B cell (primary cell): Measurements from ENCODE around the gene CTSK. TPM values are rescaled to one million over a fixed set of nuclear protein-coding genes. Genes with fewer than 3 reads are reported as not detected.

ENCODE experiments used
- ATAC-seq: fragments of 200-7000 bp; cut with Tn5 transposase; one replicate; pipeline ENCODE4 v1.10.0; 2021; ENCODE audit warnings: low read depth, mild to moderate bottlenecking, moderate number of reproducible peaks, moderate library complexity
- CTCF ChIA-PET: fragments of 350-600 bp; sonication (Branson Sonifier 250); formaldehyde crosslinking; loops from one replicate; lab custom pipeline; 2021; ENCODE audit warnings: antibody characterized with exemption, inconsistent platforms; lab: Charles Lee
- POLR2A ChIA-PET: fragments of 350-600 bp; sonication (Branson Sonifier 250); formaldehyde crosslinking; loops from one replicate; lab custom pipeline; 2021; ENCODE audit warnings: antibody characterized with exemption; lab: Charles Lee
- DNase-seq: peaks from one replicate; pipeline ENCODE4 v3.0.0; 2013
- H2AFZ ChIP-seq: 2 replicates; pipeline ENCODE4 v1.6.1; 2012; ENCODE audit warnings: mild to moderate bottlenecking, low read depth, low read length; ENCODE audit not compliant: insufficient read depth, poor library complexity, severe bottlenecking
- H3K27ac ChIP-seq, 2 donors: 1 replicate in 1 of 2; 2 replicates in 1 of 2; pipeline ENCODE4 v1.5.1; 2012 to 2013; ENCODE audit warnings: low read length in 2 of 2, mild to moderate bottlenecking in 2 of 2, moderate library complexity in 1 of 2
- H3K27me3 ChIP-seq, 4 experiments: fragments of 200-600 bp in 1 of 4; sonication (generic) in 1 of 4; replicated peaks in 1 of 4; 1 replicate in 2 of 4; 2 replicates in 2 of 4; pipeline versions ENCODE4 v1.6.1 to v1.7.0; 2013 to 2016; ENCODE audit warnings: low read length in 3 of 4, mild to moderate bottlenecking in 2 of 4, mixed read lengths in 1 of 4, moderate library complexity in 1 of 4; ENCODE audit not compliant: insufficient read depth in 4 of 4, control insufficient read depth in 3 of 4; ENCODE audit errors: control extremely low read depth in 1 of 4
- H3K36me3 ChIP-seq, 2 experiments: replicated peaks in 1 of 2; 1 replicate in 1 of 2; 2 replicates in 1 of 2; pipeline versions ENCODE4 v1.6.1 to v1.7.1; 2013; ENCODE audit warnings: low read length in 1 of 2; ENCODE audit not compliant: insufficient read depth in 2 of 2, control insufficient read depth in 1 of 2; ENCODE audit errors: control extremely low read depth in 1 of 2, extremely low read depth in 1 of 2
- H3K4me1 ChIP-seq, 2 donors: fragments of 200-600 bp in 1 of 2; sonication (generic) in 1 of 2; 1 replicate in 1 of 2; 2 replicates in 1 of 2; pipeline versions ENCODE4 v1.5.1 to v1.6.1; 2013 to 2017; ENCODE audit warnings: low read length in 2 of 2; ENCODE audit not compliant: control insufficient read depth in 2 of 2, insufficient read depth in 2 of 2
- H3K4me2 ChIP-seq: replicated peaks from 2 replicates; pipeline ENCODE3; 2012; ENCODE audit warnings: mild to moderate bottlenecking, low read depth, low read length; ENCODE audit not compliant: poor library complexity, severe bottlenecking
- H3K4me3 ChIP-seq, 5 experiments: fragments of 200-600 bp in 1 of 5; sonication (generic) in 1 of 5; 1 replicate in 3 of 5; 2 replicates in 2 of 5; pipeline versions ENCODE4 v1.5.1 to v1.7.0; 2011 to 2016; ENCODE audit warnings: low read length in 4 of 5, mild to moderate bottlenecking in 4 of 5, low read depth in 2 of 5, control low read depth in 1 of 5, moderate library complexity in 1 of 5; ENCODE audit not compliant: insufficient read depth in 1 of 5; ENCODE audit errors: control extremely low read depth in 1 of 5, extremely low read depth in 1 of 5
- H3K79me2 ChIP-seq: fragments of 200-600 bp; sonication (generic); one replicate; pipeline ENCODE4 v1.6.0; 2016; ENCODE audit warnings: low read length; ENCODE audit not compliant: control insufficient read depth, insufficient read depth
- H3K9ac ChIP-seq: fragments of 200-600 bp; sonication (generic); 2 replicates; pipeline ENCODE4 v1.6.1; 2017; ENCODE audit warnings: mild to moderate bottlenecking, low read length, moderate library complexity
- H3K9me3 ChIP-seq, 3 donors: one replicate each; pipeline versions ENCODE4 v1.6.1 to v1.7.1; 2013; ENCODE audit warnings: low read length in 2 of 3; ENCODE audit not compliant: control insufficient read depth in 2 of 3, insufficient read depth in 1 of 3; ENCODE audit errors: control extremely low read depth in 1 of 3
- H4K20me1 ChIP-seq: 2 replicates; pipeline ENCODE4 v1.6.0; 2012; ENCODE audit warnings: mild to moderate bottlenecking, low read length; ENCODE audit not compliant: insufficient read depth, control insufficient read depth, poor library complexity, severe bottlenecking
- H3K27ac Mint-ChIP-seq: one replicate; pipeline ENCODE4 v1.8.0; 2021; ENCODE audit warnings: mixed read lengths
- H3K27me3 Mint-ChIP-seq: one replicate; pipeline ENCODE4 v1.8.0; 2021; ENCODE audit warnings: mixed read lengths
- H3K4me1 Mint-ChIP-seq: one replicate; pipeline ENCODE4 v1.8.0; 2021; ENCODE audit warnings: mixed read lengths
- H3K4me3 Mint-ChIP-seq: one replicate; pipeline ENCODE4 v1.8.0; 2021; ENCODE audit warnings: mixed read lengths
- H3K9me3 Mint-ChIP-seq: one replicate; pipeline ENCODE4 v1.8.0; 2022; ENCODE audit warnings: mixed read lengths; ENCODE audit not compliant: insufficient read depth
- EZH2 ChIP-seq: IDR thresholded peaks from 2 replicates; pipeline ENCODE4 v1.6.1; 2012; ENCODE audit warnings: borderline replicate concordance, low read depth, mild to moderate bottlenecking, moderate library complexity, low read length; ENCODE audit not compliant: insufficient read depth, poor library complexity, severe bottlenecking
- WGBS: methylation state at CpG from one replicate; pipeline ENCODE4 v1.1.5; 2013; ENCODE audit warnings: missing lambda C conversion rate; ENCODE audit not compliant: insufficient coverage; 5-methylcytosine and 5-hydroxymethylcytosine counted together
- intact Hi-C: fragments of 100-400 bp; cut with micrococcal nuclease; formaldehyde crosslinking; loops from one replicate; pipeline ENCODE4 v1.10.0; 2022
- polyA plus RNA-seq: library from polyadenylated mRNA; depleted of rRNA; stranded (reverse); fragments of >200 nt; gene quantifications from 2 replicates; pipeline ENCODE4 v1.2.3, GENCODE V29; 2012
- total RNA-seq, 2 donors: library from RNA; stranded (reverse); fragments of 120-200 nt in 1 of 2; gene quantifications; 1 replicate in 1 of 2; 2 replicates in 1 of 2; pipeline versions ENCODE4 v1.2.3 to v1.2.4, GENCODE V29; 2013 to 2022
- TF ChIP-seq, protein P1 (sequence below): fragments of 200-600 bp; IDR thresholded peaks from one replicate; pipeline ENCODE4 v1.8.0; 2022; ENCODE audit warnings: antibody characterized with exemption, mild to moderate bottlenecking

The CTSK gene
- total and polyA plus RNA-seq, 2 donors (not counting 1 experiment from before 2014, with no cell fraction given) = 5.3 to 6.0 TPM

DNA sequence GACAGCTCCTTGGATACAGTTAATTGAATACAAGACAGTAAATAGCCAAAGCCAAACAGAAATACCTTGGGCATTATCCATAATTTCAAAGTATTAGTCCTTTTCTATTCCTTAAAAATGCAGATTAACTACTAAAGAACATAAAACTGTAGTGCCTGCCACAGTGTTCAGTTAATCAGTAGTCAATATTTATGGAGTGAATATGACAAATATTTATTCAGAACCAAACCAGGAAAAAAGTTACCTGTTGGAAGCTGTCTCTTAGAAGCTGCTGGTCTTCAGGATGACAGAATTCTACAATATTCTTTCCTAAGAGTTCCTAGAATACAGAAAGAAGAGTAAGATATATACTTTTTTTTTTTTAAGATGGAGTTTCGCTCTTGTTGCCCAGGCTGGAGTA lies 18.2 kb upstream of the CTSK start:
- no peaks in the 10 kb centered on the region for H3K27me3 Mint-ChIP-seq
- Histone ChIP-seq H3K4me2 (no peak overlapping the region), H4K20me1 (no peaks in the 10 kb centered on the region), H3K79me2 (no peaks in the 10 kb centered on the region), H3K9ac (no peak overlapping the region), H3K4me3 (no peak overlapping the region), H3K9me3 (no peaks in the 10 kb centered on the region), H2AFZ (no peak overlapping the region), H3K27me3 (no peaks in the 10 kb centered on the region), H3K4me1 (no peaks in the 10 kb centered on the region), H3K36me3 (peaks cover 19 to 60% of the 10 kb centered on the region in 2 experiments), H3K27ac (no peak overlapping the region)
- intact Hi-C loops = loop anchor here (5.0 kb wide), 1 partner anchor 96 kb away; no protein-coding TSS in a partner anchor
- no peak for ATAC-seq
- DNase-seq = no peak
- ChIA-PET POLR2A (no interaction called here), CTCF (interaction anchor here (1.0 to 2.6 kb wide), 2 partner anchors 14 to 95 kb away, joined by 3 to 15 read pairs; no protein-coding TSS in a partner anchor)
- TF ChIP-seq, protein P1, sequence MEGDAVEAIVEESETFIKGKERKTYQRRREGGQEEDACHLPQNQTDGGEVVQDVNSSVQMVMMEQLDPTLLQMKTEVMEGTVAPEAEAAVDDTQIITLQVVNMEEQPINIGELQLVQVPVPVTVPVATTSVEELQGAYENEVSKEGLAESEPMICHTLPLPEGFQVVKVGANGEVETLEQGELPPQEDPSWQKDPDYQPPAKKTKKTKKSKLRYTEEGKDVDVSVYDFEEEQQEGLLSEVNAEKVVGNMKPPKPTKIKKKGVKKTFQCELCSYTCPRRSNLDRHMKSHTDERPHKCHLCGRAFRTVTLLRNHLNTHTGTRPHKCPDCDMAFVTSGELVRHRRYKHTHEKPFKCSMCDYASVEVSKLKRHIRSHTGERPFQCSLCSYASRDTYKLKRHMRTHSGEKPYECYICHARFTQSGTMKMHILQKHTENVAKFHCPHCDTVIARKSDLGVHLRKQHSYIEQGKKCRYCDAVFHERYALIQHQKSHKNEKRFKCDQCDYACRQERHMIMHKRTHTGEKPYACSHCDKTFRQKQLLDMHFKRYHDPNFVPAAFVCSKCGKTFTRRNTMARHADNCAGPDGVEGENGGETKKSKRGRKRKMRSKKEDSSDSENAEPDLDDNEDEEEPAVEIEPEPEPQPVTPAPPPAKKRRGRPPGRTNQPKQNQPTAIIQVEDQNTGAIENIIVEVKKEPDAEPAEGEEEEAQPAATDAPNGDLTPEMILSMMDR = no peak
- TF ChIP-seq EZH2 = no peak
- no peaks in the 10 kb centered on the region for H3K9me3 Mint-ChIP-seq
- H3K4me1 Mint-ChIP-seq = no peaks in the 10 kb centered on the region
- no CpG with 5 or more reads among the region's 1 CpG for WGBS
- no peak overlapping the region for H3K27ac Mint-ChIP-seq
- no peak overlapping the region for H3K4me3 Mint-ChIP-seq

DNA sequence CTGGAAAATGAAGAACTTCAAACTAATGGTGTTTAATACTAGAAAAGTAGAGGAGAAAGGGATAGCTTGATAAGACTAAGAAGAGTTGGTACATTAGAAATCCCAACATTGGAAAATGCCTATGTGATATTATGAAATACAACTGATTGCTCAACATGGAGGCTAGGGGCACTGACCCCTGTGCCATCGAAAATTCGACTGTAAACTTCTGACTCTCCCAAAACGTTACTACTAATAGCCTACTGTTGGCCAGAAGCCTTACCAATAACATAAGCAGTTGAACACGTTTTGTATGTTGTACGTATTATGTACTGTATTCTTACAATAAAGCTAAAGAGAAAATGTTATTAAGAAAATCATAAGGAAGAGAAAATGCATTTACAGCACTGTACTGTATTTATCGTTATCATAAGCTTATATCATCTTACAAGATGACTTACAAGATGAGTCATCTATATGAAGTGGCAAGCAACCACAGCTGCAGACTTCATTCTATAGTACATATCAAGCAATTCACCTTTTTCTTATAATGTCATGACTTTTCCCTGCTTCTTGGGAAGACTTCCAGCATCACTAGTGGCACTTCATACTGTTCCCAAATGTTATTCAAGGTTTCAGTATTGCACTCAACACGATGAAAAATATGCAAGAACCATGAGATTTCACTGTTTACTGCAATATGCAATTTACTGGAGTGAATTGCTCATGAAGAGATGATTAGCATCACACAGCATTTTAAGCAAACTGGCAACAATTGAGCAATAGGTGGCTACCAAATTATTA lies 12.9 kb upstream of the CTSK start:
- no peak overlapping the region for H3K27ac ChIP-seq
- no peaks in the 10 kb centered on the region for H3K79me2 ChIP-seq
- H3K4me3 ChIP-seq = no peak overlapping the region
- intact Hi-C loops = no loop called here
- ATAC-seq = no peak
- H3K36me3 ChIP-seq = peaks cover 17 to 51% of the 10 kb centered on the region in 2 experiments
- Mint-ChIP-seq H3K27ac (no peak overlapping the region), H3K4me3 (no peak overlapping the region), H3K4me1 (no peaks in the 10 kb centered on the region), H3K9me3 (no peaks in the 10 kb centered on the region), H3K27me3 (no peaks in the 10 kb centered on the region)
- H3K4me1 ChIP-seq = no peaks in the 10 kb centered on the region
- ChIA-PET CTCF (interaction anchor here (0.7 to 0.8 kb wide), 2 partner anchors 38 to 101 kb away, joined by 3 read pairs; no protein-coding TSS in a partner anchor), POLR2A (interaction anchor here (0.5 kb wide), 1 partner anchor 124 kb away, joined by 3 read pairs; the partner anchor contains the start of gene GOLPH3L)
- no peaks in the 10 kb centered on the region for H4K20me1 ChIP-seq
- no peaks in the 10 kb centered on the region for H3K9me3 ChIP-seq
- WGBS = no CpG with 5 or more reads among the region's 7 CpGs
- H2AFZ ChIP-seq = no peak overlapping the region
- H3K4me2 ChIP-seq = no peak overlapping the region
- TF ChIP-seq EZH2 = no peak
- TF ChIP-seq, protein P1 = no peak
- H3K27me3 ChIP-seq = no peaks in the 10 kb centered on the region
- no peak overlapping the region for H3K9ac ChIP-seq
- no peak for DNase-seq
